ENCODE results near the gene KIF9.
"Not testable (repeated sequence)": the region's sequence is repeated elsewhere in the genome, so short reads cannot be mapped to it uniquely, and the experiment has no call there.

Gene KIF9

DNA sequence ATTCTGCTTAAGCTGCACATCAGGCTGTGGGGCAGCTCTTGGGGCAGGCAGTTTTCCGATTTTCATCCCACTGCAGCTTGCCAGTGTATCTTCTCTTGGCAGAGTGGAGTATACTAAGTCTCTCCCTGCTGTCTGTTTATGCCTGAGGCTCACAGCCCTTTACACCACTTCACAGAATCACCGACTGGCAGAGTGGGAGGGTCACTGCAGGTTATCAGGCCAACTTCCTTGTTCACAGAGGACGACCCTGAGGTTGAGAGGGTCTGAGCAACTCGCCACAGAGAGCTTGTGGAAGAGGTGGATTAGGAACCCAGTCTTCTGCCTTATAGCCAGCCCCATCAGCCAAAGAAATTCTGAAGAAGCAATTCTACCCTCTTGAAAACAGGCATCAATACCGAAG is 30.9 kb downstream of the KIF9 start:
- no peak for DNase-seq (ENCODE audit: low read depth in 2 of 2)

DNA sequence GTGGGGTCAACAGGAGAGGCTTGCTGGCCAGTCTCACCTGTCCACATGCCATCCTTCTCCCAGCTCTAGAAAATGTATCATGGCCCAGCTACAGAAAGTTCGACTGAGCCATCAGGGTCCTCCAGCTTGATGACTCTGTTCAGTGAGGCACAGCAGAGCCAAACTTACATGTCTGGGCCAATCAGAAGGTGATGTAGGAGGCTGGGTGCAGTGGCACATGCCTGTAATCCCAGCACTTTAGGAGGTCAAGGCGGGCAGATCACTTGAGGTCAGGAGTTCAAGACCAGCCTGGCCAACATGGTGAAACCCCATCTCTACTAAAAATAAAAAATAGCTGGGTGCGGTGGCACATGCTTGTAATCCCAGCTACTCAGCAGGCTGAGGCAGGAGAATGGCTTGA is 31.5 kb downstream of the KIF9 start:
- DNase-seq (ENCODE audit: low read depth in 2 of 2), result not testable (repeated sequence)

DNA sequence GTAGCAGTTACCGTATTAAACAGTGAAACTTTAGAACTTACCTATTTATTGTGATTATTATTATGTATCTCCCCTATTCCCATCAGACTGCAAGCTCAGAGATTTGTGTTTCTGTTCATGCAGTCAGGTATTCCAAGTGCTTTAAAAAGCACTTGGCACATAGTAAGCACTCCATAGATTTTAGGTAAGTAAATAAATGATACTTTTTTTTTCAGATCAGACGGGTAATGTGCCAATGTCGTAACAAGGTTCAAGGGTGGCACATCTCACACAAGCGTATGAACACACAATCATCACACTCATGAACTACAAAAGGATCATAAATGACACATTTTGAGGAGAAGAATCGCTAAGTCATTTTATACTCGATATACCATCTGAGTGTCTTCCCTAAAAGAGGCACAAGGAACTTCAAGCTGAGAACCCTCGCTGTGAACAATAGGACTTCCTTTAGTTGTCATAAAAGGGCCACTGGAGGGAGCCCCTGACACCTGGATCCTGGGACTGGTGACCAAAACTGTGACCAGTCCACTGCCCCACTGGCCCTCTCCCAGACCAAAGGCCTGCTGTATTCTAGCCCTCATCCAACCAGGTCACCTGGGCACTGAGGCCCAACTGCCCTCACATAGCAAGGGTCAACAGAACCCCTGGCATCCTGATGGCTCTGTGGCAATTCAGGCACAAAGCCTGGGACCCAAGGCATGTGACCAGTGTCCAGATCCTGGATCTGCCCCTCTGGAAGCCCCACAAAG is 32.1 kb downstream of the KIF9 start:
- no peak for DNase-seq (ENCODE audit: low read depth in 2 of 2)

DNA sequence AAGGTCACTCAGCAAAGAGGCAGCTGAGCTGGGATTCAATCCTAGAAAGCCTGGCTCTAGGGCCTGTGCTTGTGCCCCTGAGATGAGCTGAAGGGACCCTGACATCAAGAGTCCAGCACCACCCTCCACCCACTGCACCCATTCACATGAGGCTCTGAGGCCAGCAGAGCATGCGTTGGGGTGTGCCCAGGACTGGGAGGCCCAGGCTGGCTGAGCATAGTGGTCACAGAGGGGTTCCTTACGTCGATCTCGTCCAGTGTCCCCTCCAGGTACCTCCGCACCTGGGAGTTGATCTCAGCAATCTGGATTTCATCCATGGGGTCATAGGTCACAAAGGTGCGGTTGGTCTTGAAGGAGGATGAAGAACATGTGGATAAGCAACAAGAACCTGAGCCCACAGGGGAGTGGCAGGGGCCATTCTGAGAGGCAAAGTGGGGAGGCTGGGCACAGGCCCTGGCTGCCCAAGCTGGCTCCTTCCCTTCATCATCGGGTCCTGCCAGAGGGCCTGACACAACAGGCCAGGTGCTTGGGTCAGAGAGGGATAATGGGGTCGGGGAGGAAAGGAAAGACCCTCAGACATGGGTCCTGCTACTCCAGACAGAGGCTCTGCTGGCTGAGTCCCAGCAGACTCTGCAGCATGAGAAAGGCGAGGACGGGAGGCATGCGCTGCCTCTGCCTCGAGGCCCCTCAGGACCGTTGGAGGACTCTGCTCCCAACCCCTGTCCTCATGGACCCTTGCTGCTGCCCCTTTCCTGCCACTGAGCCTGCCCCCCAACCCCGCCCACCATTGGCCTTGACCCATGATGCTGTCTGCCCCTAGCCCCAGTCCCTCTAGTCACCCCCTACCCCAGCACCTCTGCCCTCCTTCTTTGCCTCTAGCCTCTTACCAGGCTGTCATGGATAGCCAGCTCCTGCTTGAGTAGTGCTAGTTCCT is 35.2 kb downstream of the KIF9 start:
- DNase-seq (ENCODE audit: low read depth in 2 of 2), result no peak

DNA sequence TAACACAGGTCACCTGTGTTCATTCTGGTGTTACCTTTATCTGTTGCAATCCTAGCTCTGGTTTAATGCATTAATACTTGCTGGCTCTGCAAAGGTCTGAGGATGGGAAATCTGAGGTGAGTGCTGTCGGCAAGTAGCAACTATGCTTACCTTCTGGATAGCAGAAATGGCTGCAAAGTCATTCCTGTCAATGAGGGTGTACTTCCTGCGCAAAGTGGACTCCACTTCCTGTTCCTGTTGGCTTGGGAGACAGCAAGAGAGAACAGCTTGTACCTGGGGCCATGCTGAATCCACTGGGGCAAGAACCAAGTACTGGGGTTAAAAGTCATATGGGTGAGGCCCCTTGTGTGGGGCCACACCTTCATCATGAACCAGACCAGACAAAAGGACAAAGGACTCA is 37.3 kb downstream of the KIF9 start:
- no peak for DNase-seq (ENCODE audit: low read depth in 2 of 2)

DNA sequence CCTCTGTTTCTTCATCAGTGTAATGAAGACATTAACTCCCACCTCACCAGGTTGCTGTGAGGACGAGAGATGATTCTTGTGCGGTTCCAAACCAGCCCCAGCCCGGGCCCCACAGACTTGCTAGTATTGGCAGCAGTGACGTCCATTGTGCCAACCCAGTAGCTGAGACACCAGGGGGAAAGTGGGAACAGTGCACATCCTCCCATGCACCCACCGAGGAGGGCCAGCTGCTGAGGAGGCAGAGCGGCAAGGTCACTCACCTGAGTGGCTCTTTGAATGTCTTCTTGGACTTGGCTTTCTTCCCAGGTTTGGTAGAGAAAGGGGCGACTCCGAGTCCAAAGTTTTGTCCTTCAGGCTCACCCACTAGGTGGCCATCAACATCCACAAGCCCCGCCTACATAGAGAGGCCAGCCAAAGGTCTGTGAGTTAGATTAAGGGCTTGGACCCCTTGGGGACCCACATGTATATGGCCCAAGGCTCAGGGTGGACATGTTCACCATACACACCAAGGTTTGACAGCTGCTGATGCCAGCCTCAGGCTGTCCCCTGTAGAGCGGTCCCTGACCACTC is 38.0 kb downstream of the KIF9 start:
- no peak for DNase-seq (ENCODE audit: low read depth in 2 of 2)

DNA sequence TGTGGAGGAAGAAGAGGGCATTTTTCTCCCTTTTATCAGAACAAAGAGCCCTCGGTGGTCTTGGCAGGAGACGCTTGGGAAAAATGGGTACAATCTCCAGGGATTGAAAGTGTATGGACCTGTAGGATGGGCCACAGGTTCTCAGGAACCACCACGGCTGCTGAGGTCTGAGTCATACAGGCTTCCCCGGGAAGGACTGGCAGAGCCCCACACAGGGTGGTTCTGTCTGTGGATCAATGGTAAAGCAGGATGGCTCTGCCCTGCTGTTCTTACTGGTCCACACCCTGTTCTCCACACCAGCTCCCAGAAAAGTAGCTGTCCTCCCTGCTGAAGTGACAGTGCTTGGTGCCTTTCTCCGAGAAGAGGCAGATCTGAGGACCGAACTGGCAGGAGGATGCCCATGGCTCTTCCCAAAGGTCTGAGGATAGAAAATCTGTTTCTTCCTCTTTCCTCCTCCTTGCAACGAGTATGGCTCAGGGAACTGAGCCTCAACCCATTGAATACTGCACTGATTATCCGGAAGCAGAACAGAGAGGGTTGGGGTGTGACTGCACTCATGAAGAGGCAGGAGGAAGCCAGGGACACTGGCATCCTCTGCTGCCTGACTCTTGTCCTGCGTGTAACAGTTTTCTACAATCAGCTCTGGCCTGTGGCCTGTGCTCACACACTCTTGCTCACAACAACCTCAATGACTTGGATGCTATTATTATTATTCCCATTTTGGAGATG is 39.0 kb downstream of the KIF9 start:
- DNase-seq (ENCODE audit: low read depth in 2 of 2), result no peak

DNA sequence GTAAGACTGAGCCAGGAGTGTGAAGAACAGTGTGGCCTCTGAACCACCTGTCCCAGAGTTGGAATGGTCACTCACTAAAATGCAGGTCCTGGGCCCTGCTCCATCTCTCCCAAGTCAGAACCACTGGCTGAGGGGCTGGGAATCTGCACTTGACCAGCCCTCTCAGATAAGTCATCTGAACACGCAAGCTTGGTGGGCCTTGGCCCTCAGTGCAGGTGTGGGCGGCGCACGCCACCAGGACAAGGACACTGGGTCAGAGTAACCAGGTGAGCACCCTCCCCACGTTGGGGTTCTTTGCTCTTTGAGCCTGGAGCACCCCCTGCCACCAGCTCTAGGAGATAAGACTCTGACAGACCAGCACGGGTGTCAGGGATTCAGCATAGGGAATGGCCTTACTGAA is 42.7 kb downstream of the KIF9 start:
- DNase-seq (ENCODE audit: low read depth in 2 of 2), result no peak

DNA sequence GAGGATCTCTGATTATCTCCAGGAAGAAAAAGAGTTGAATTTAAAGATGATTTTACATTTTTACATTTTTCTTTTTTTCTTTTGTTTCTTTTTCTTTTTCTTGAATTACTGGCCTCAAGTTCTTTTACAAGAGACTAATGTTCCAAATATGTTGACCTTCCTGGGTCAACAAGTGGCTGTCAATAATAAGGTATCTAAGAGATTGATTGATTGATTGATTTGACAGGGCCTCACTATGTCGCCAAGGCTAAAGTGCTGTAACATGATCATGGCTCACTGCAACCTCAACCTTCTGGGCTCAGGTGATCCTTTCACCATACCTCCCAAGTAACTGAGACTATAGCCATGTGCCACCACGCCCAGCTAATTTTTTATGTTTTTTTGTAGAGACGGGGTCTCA is 44.6 kb downstream of the KIF9 start:
- DNase-seq (ENCODE audit: low read depth in 2 of 2), result no peak

DNA sequence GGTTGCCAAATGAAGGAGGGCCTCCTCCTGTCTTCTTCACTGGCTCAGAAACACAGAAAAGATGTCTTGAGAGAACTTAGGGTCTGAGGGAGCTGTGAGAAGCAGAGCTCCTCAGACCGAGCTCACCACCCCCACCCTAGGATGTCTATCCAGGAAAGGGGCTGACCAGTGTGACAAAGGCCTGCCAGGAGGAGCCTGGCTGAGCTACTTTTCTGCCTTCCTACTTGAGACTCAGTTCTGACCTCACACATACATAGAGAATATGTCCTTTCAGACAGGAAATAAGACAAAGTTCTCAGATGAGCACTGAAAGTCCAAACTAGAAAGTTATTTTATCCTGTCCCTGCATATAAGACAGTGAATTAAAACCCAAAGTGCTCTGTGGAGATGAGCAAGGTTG is 54.5 kb downstream of the KIF9 start:
- DNase-seq (ENCODE audit: low read depth in 2 of 2), result no peak

DNA sequence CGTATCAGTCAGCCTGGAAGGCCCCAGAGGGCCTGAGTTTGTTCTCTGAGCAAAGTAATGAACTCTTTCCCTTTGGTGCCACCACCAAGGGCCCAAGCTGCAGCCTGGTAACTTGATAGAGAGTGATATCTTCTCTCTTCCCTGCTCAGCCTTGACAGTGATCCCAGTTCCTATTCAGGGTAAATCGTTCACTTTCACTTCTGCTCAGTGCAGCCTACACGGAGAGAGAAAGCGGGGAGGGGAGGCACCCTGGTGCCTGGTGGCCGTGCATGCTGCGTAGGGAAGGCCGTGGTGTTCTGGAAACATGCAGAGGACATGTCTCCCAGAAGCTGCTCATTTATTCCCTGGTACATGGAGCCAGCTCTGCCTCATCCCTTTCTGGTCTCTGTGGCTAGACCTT is 54.9 kb downstream of the KIF9 start:
- DNase-seq (ENCODE audit: low read depth in 2 of 2), result no peak

DNA sequence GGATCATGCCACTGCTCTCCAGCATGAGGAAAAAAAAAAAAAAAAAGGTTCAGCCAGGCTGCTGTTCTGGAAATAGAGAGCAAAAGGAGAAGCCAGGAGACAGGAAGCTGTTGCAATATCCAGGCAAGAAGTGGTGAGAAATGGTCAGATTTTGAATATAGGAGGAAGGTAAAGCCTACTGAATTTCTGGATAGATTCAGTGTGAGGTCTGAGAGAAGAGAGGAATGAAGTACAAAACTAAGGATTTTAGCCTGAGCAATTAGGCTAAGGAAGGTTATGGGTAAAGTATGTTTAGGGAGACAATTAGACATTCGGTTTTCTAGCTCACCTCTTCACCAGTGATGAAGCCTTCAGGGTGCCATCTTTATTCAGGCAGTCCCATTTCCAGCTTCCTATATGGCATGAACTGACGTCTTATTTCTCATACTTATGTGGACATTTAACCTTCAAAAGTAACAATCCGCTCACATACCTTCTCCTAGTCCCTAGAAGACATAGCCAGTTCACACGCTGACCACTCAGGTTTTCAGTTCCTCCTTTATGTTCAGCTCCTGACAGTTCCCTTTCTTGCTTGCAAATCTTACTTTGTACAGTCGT is 57.2 kb downstream of the KIF9 start:
- DNase-seq (ENCODE audit: low read depth in 2 of 2), result no peak

DNA sequence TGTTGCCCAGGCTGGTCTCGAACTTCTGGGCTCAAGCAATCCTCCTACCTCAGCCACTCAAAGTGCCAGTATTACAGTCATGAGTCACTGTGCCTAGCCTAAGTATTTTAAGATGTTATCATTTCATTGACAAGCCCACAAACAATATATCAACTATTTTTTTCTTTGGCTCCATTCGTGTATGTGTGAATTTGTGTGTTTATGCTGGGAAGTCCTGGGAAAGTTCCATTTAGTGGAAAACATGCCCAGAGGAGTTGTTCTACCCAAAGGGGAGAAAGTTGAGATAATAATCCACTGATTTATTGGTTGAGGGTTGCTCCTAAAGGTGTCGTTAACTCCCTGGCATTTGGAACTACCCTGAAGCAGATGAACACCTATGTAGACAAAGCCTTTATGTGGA is 58.8 kb downstream of the KIF9 start:
- no peak for DNase-seq (ENCODE audit: low read depth in 2 of 2)

DNA sequence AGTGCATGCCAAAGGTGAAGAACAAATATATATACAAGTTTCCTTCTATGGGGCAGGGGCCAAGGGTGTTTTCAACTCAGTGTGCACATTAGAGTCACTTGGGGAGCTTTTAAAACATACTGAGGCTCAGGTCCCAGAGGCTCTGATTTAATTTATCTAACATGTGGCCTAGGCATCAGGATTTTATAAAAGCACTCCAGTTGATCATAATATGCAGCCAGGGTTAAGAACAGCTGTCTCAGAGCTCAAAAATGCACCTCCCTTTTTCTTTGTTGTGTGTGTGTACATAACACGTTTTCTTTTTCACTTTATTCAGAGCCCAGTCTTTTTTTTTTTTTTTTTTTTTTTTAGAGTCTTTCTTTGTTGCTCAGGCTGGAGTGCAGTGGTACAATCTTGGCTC is 60.8 kb downstream of the KIF9 start:
- DNase-seq (ENCODE audit: low read depth in 2 of 2), result no peak

DNA sequence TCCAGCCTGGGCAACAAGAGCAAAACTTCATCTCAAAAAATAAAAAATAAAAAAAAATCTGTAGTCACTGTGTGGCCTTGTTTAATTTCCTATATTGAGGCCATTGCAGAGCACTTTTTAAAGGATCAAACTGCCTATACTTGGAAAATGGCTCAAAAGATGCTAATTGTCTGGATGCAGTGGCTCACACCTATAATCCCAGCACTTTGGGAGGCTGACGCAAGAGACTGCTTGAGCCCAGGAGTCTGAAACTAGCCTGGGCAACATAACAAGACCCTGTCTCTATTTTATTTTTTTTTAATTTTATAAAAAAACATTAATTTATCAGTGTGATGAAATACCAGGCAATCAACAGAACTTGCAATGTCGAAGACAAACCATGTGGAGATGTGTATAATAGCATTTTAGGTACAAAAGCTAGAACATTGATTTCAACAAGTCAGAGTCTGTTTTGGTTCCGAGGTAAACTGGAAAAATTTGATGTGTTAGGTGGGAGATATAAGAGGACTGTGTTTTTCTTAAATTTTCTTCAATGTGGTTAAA is 71.7 kb downstream of the KIF9 start:
- no peak for DNase-seq (ENCODE audit: low read depth in 2 of 2)

DNA sequence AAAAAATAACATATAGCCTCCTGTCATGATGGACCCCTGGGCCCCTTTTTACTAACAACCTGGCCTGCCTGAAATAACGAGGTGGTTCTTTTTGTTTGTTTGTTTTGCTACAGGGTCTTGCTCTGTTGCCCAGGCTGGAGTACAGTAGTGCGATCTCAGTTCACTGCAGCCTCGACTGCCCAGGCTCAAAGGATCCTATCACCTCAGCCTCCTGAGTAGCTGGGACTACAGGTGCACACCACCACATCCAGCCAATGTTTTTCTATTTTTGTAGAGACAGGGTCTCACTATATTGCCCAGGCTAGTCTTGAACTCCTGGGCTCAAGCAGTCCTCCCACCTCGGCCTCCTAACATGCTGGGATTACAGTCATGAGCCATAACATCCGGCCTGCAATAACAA is 76.6 kb downstream of the KIF9 start:
- not testable (repeated sequence) for DNase-seq (ENCODE audit: low read depth in 2 of 2)

DNA sequence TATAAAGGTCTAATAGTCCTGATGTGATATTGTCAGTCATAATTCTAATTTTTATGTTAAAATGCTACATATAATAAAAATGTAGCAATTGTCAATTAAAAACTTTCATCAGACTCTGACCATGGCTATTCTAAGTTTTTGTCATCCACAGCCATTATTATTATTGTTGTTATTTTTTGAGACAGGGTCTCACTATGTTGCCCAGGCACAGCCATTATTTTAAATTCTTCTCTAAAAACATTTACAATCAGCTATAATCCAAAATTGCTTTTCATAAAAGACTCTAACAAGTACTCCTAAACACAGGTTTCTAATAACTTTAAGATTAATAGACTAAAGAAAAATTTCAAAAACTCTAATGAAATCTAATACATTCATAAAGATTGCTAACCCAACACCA is 77.7 kb downstream of the KIF9 start:
- DNase-seq (ENCODE audit: low read depth in 2 of 2), result no peak

DNA sequence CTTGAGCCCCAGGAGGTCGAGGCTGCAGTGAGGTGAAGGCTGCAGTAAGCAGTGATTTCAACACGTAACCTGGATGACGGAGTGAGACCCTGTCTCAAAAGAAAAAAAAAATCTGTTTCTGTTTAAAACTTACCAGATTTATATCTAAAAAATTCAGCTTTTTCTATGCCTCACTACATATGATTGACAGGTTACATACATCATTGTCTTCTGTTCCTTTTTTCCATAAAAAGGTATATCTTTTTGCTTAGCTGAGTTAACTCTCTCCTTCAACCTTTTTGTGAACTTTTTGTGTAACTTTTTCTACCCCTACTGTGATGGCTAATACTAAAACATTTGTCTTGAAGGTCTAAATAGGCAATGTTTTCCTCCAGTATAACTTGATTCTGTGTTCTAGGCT is 80.1 kb downstream of the KIF9 start:
- DNase-seq (ENCODE audit: low read depth in 2 of 2), result no peak

DNA sequence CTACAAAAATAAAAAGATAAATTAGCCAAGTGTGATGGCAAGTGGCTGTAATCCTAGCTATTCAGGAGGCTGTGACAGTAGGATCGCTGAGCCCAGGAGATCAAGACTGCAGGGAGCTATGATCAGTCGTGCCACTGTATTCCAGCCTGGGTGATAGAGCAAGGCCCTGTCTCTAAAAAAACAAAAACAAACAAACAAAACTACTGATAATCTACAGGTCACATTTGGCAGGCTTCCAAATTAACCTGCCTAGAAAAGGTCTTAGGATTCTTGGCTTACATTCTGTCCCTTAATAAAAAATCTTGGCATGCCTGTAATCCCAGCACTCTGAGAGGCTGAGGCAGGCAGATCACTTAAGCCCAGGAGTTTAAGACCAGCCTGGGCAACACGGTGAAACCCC is 85.3 kb downstream of the KIF9 start:
- DNase-seq (ENCODE audit: low read depth in 2 of 2), result no peak

DNA sequence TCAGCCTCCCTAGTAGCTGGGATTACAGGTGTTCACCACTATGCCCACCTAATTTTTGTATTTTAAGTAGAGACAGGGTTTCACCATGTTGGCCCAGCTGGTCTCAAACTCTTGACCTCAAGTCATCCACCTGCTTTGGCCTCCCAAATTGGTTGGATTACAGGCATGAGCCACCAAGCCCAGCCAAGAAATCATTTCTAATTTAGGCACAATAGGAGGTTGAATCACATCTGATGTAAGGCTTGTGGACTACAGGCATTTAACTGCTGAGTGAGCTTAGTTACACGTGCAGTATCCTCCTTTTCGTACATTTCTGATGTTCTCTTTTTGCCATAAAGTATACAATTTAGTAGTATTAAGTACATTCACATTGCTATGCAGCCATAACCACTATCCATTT is 87.6 kb downstream of the KIF9 start:
- no peak for DNase-seq (ENCODE audit: low read depth in 2 of 2)
